HTERT RPE-1 (cell line): Measurements from ENCODE around the gene NKD1.
"Not testable (repeated sequence)": the region's sequence is repeated elsewhere in the genome, so short reads cannot be mapped to it uniquely, and the experiment has no call there.

ENCODE experiments used
- in situ Hi-C: fragments of 300-500 bp; cut with MboI; formaldehyde crosslinking; loops from 4 replicates; pipeline ENCODE4 v1.14.3; 2020; ENCODE audit warnings: low sequenced_read_pairs

NKD1 gene

DNA sequence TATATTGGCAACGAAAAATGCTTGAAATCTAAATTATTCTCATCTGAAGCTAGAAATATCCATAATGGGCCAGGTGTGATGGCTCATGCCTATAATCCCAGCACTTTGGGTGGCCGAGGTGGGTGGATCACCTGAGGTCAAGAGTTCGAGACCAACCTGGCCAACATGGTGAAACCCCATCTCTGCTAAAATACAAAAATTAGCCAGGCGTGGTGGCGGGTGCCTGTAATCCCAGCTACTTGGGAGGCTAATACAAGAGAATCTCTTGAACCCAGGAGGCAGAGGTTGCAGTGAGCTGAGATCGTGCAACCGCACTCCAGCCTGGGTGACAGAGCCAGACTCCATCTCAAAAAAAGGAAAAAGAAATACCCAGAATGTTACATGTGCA, 11.9 kb upstream of the NKD1 start:
- in situ Hi-C loops: not testable (repeated sequence)

DNA sequence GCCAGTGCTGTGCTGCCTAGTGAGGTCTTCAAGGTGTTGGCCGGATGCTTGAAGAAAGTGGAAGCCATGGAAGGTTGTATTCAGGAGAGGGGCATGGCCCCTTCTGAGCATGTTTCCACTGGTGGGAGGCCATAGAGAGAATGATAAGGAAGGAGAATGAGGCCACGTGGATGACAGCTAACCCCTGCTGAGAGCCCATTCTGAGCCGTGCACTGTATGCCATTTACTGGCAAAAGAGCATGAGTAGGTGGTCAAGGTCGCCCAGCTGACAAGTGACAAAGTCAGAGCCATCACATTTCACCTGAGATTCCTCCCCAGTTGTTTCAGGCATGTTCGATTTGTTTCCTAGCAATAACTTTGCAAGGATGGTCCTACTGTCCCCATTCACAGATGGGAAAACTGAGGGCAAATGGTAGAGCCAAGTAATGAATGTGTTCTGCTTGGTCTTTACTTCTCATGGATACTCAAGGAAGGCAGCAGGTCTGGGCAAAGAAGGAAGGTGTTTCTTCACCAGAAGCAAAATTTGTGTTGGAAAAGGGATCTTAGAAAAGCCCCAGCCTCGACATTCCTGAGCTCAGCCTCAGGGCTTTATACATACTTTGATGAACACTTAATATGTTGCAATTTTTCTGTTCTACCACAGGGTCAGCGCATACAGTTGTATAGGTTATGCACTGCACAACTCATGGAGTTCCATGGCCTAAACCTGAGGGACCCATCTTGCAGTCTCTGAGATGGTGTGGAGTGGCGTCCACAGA, 10.5 kb upstream of the NKD1 start:
- in situ Hi-C loops: no loop called here

DNA sequence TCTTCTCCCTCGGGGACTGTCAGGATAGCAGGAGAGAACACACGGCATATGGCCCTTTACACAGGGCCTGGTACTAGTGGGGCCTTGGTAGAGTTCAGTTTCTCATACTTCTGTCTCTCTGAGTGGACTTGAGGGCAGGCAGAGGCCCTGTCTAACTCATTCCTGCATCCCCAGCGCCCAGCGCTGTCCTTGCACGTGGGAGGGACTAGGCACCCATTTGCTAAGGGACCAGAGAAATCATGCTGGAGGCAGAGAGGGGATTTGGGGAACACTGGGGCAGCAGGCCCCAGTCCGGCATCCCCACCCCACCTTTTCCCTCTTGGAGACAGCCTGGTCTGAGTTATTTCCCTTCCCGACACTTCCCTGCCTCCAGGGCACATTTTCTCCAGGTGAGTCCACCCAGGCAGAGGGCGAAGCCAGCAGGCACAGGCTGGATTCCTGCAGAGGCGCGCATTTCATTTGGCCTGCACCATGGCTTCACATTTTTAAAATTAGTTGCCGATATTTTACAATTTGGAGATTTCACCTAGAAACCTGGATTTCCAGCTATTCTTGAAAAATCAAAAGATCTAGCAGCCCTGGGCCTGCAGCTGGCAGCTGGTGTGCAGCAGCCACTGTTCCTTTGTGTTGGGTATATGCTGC, 9.7 kb upstream of the NKD1 start:
- in situ Hi-C loops: no loop called here

DNA sequence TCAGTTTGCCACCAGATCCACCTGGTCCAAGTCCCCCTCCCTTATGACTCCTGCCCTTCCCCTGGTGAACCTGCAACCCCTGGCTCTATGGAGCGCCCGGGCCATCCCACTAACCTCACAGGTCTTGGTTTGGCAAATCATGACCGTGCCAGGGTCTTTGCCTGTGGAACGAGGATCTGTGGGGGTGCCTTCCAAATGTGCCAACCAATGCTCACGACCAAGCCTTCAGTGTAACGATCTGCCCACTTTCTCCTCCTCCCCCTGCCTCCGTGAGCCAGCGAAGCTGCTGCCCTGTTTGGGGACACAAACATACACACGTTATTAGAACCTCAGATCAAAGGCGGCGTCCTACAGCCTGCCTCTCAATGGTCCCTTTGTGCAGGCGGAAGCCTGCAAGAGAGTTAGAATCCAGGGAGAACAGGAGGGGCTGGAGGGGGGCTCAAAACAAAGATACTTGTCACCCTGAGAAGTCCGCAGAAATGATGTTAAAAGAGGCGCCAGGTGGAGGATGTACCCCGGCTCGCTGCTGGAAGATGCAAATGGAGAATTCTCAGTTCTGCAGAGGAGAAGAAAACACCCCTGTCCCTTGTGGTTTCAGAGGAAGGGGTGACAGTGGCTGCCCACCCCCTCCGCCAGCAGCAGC, 9.0 kb upstream of the NKD1 start:
- in situ Hi-C loops: no loop called here

DNA sequence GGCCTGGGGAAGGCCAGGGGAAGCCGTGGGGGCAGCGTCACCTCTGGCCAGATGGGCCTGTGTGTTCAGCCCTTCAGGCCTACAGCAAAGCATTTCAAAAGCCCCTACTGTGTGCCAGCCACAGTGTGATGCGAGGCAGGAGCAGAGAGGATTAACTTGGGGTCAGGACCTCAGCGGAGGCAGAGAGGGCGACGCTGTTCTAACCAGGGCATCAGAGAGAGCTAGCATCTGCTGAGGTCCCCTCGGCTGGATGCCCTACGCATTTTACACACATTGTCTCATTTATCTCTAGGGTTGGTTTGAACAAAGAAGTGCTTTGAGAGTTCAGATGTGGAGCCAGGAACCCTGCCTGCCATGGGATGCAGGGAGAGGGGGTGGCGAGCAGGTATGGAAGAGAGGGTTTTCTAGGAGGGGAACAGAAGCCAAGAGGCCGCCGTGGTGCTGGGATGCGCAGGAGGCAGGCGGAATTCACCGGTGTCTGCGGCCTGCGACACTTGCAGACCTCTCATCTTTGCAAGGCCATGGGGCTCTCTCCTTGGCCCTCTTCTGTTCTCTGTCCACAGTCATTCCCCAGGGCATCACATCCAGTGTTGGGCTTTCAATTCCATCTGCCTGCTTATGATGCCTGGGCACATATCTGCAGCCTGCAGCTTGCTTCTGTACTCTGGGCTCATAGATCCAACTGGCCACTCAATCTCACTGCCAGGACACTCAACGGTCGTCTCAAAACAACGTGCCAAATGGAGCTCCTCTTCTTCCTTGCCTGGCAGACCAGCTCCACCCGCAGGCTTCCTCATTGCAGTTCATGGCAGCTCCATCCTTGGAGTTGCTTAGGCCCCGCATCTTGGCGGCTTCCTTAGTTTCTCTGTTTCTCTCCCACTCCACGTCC, 8.1 kb upstream of the NKD1 start:
- in situ Hi-C loops: no loop called here

DNA sequence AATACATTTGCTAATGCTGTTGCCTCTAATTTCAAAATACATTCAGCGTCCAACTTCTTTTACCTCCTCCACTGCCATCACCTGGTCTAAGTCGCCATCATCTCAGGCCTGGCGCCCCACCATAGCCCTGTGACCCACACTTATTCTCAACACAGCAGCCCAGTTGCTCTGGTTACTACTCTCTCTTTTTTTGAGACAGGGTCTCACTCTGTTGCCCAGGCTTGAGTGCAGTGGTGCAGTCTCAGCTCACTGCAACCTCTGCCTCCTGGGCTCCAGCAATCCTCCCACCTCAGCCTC, 7.5 kb upstream of the NKD1 start:
- in situ Hi-C loops: no loop called here

DNA sequence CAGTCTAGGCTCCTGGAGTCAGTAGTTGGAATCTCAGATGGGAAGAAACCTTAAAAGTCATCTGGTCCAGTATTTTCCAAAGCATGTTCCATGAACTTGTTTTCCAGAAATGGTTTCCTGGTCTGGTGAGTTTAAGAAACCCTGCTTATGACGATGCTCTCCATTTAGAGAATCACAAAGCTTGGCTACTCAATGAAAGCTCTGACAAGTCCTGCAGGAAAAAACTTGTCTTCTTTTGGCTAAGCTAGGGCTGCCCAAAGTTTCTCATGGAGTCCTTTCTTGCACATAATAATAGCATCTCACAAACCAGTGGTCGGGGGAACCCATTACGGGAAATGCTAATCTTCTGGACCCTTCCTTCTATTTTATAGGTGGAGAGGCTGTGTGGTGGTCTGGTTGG, 5.5 kb upstream of the NKD1 start:
- in situ Hi-C loops: no loop called here

DNA sequence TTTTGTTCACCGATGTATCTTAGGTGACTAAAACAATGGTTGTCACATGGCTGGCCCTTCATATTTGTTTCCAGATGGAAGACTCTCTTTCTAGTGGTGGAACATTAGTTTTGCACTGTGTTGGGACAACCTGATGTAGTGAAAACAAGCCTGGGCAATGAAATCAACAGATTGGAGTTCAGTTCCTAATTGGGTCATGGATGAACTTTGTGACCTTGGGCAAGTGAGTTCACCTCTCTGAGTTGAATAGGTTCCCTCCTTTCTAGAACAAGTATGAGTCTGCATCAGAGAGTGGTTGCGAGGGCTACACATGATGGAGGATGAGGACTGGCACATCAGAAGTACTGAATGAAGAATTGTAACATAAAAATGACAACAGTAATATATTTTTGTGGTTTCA, 2.1 kb upstream of the NKD1 start:
- in situ Hi-C loops: no loop called here

DNA sequence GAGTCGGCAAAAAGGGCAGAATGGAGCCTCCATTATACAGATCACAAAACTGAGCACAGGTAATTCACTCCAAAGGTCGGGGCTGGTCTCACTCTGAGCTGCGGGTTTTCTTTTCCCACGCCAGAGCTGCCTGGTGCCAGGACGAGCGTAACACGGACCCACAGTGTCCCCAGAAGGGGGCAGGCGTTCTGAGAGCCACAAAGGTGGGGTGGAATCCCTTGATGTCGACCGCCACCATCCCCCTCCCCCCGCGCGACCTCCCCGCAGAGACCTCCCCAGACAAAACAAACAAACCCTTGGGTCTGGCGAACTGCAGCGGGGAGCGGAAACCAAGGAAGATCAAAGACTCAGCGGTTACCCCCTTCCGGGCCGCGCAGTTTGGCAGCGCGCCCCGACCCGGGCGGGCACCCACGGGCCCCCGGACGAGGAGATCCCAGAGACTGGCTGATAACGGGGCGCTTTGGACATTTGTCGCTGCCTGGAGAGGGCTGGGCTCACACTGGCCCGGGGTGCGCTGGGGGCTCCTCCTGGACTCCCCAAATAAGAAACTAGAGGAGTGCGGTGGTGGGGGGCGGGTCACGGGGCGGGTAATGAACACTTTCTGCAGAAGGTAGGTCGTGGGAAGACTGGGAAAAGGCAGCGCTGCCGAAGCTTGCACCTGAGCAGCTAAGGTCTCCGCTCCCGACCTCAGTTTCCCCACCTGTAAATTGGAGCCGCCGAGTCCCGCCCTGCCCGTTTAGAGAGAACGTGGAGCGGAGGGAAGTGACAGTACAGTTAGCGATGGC, 664 bp upstream of the NKD1 start:
- in situ Hi-C loops: no loop called here

DNA sequence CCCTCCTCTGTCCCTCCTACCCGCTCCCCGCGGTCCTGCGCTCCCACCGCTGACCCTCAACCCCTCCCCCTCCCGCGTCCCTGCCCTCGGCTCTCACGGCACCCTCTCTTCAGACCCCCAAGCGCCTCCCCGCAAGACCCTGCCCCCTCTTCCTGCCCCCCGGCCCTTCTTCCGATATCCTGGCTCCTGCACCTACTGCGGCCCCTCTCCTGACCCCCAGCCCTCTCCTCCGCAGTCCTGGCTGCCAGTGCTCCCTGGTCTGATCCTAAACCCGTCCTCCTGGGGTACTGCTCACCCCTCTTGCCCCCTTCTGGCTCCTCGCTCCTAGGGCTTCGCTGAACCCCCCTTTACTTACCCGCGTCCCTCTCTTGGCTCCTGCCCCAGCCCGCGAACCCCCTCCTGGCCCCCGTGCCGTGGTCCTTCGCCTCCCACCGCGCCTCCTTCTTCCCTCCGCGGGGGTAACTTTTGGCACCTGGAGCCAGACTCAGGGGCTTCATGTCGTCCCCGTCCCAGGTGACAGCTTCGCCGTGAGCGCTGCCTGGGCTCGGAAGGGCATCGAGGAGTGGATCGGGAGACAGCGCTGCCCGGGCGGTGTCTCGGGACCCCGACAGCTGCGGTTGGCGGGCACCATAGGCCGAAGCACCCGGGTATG, 839 bp downstream of the NKD1 start:
- in situ Hi-C loops: no loop called here

DNA sequence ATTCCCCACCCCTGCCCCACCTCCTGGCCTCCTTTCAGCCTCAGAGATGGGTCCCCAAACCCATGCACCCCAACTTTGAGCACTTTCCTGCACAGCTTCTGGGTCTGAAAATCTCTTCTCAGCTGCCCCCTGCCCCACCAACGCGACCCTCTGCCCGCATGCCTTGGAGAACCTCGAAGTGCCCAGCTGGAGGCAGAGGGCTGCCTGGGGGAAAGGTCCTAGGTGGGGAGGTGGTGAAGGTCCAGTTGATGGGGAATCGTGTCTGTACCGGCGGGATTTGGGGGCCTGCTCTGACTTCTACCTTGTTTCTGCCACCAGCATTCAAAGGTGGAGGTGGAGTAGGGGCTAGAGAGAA, 1.3 kb downstream of the NKD1 start:
- in situ Hi-C loops: no loop called here

DNA sequence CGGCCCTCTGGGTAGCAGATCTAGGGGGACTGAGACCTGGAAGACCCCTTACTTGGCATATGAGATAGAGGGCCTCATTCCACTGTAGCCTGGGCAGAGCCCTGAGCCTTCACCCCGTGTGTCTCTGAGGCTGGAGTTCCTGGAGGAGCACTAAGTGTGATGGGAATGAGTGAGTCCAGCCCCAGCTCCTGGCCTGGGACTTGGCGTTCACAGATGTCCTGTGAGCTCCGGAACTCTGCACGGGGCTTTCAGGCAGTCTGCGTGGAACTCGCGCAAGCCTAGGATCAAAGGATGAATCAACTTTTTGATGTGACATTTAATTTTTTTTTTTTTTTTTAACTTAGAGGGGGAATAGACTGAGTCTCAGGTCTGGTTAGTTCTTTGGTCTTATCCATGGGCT, 1.8 kb downstream of the NKD1 start:
- in situ Hi-C loops: no loop called here

DNA sequence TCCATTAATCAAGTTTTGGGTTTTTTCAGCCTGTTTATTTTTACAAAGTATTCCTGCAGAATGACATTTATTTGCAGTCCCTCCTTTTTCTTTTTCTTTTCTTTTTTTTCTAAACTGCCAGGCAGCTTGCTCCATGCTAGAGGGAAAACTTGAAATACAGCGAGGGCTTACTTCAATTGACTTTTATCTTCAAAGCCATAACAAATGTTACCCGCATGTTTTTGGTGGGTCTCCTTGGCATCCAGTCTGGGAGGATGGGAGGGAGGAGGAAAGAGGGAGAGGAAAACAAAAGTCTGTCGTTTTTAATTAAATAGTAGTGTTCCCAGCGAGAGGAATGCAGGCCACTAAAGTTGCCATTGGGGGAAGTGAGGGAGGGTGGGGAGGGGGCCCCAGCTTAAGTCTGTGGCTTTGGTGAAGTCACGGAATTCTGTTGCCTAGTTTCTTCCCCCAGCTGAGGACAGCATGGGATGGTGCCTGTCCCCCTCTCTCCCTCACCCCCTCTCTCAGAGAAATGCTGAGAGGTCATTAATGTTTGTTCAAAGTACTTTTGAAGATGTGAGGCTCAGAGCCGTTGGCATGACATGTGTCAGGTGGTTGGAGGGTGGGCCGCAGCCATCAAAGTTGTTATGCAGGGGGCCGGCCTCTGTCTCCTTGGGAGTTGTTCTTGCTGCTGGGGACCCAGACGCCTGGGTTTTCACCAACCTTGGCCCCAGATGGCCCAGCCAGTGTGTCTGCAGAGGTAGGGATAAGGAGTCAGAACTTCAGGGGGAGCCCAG, 2.9 kb downstream of the NKD1 start:
- in situ Hi-C loops: no loop called here

DNA sequence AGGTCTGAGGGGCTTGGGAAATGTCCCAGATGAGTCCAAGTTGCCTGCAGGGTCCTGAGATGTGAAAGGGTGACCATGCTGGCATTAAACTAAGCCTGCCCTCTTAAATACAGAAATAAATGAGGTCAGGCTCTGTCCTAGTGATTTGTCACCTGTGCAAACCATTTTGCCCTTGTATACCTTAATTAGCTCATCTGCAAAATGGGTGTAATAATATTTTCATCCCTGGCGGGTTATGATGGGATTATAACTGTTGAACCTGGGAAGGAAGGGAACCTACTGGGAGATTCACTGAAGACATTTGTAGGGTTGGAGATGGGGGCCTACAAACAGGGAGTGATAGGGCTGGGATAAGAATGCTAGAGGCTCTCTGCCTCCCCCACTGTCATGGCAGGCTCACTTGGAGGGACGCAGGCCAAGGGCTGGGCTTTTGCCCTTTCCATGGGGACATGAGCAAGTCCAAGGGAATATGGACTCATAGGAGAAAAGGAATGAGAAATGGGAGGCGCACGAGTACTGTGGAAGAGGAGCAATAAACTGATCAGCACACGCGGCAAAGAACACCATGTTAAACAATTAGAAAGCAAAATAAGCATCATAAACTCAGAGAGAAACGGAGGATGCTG, 4.4 kb downstream of the NKD1 start:
- in situ Hi-C loops: no loop called here

DNA sequence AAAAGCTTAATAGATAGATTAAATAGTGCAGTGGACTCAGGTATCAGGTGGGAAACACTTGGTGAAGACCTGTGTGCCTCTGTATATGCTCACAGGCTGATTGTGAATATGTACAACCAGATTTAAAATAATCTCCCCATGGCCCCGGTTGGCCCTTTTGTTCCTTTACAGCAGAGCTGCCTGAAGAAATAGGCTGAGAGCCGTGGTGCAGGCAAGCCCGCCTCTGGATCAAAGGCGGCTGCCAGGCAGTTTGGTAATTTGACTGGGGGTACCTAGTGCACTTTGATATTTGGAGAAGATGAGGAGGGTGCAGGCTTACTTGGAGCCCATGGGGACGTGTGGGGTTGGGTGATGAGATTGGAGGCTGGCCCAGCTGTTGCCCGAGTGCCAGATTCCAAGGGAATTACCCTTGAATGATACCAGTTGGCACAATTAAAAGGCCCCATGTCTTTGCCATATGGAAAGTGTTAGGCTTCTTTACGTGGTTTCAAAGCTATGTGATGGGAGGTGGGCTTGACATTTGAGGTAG, 5.0 kb downstream of the NKD1 start:
- in situ Hi-C loops: no loop called here

DNA sequence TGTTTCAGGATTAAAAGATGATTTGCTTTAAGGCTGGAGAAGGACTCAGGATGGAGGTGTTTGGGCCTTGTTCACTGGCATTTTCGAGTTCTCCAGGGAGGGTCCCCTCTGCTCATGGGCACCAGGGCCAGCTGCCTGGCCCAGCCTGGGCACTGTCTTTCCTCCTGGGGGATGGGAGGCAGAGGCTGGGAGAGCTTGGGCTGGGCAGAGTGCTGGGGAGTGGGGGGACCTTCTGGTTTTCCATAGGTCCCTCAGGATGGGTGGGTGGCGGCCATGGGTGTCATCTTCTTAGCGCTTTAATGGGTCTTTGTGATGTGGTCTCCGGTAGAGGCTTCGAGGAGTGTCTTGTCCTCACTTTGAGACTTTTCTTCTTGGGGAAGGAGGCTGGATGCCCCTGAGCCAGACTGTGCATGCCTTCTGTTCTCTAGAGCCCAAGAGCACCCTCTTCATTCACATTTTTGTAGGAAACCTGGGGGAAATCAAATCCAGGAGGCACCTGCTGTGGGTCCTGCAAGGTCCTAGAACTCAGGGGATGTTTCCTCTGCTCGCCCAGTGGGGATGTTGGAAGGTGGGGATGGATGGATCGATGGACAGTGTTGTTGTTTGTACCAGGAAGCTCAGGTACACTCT, 5.7 kb downstream of the NKD1 start:
- in situ Hi-C loops: no loop called here

DNA sequence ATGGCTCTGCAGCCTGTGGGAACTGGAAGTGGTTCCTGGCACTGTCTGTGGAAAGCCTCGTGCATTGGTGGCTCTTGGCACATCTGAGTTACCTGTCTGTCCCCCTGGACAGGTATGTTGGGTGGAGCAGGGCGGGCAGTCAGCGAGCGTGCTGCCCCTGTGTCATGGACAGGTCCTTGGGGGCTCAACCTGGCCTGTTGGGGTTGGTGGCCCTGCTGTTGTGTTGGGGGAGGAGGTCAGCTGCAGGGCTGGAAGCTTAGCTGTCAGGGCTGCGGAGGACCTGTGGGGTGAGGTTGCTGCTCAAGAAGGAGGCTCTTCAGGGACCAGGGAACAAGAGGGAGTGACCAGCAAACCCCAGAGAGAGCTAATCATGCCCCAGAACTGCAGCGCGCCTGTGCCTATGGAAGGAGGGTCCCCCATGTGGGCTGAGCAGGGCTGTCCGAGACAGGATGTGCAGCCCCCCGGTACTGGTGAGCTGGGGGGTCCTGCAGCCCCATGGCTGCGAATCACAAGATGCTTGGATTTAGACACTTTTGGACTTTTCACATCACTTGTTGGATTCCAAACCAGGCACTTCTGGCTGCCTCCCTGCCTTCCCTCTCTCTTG, 7.2 kb downstream of the NKD1 start:
- in situ Hi-C loops: no loop called here
